ENCODE results near the gene PBX2. TPM values are rescaled to one million over a fixed set of nuclear protein-coding genes. Genes with fewer than 3 reads are reported as not detected.

Gene PBX2
- total RNA-seq, 4 donors from 2014 or later = 27.7 to 65.3 (median 34.6) TPM

DNA sequence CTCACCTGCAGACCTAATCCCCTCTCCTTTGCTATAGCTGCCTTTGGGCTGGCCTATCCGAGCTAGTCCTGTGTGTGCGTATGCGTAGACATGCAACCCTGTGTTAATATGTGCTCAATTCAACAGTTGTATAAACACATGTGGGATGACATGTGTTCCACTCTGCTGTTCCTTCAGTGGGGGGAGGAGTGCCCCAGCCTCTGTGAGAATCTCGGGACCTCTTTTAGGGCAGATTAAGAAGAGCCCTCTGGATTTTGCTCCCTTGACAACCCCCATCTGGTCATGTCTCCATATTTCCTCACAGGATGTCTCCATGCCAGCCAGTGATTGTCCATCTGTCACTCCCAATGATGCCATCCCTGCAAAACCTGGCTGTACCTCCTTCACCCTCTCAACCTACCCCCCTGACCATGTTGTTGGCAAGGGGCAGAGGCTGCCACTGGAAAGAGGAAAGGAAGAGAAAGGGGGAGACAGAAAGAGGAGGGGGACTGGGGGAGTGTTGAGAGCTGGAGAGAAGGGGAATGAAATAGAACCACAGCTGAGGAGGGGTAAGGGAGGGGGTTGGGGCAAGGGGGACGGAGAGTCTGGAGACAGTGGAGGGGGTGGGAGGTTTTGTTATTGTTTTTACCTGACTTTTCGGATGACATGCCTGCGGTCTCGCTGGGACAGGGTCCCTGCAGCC, 38.7 kb downstream of the PBX2 start:
- ATAC-seq (ENCODE audit: low FRiP score) (no peak), DNase-seq (ENCODE audit: low spot score) (no peak)
- TF ChIP-seq, protein P1, sequence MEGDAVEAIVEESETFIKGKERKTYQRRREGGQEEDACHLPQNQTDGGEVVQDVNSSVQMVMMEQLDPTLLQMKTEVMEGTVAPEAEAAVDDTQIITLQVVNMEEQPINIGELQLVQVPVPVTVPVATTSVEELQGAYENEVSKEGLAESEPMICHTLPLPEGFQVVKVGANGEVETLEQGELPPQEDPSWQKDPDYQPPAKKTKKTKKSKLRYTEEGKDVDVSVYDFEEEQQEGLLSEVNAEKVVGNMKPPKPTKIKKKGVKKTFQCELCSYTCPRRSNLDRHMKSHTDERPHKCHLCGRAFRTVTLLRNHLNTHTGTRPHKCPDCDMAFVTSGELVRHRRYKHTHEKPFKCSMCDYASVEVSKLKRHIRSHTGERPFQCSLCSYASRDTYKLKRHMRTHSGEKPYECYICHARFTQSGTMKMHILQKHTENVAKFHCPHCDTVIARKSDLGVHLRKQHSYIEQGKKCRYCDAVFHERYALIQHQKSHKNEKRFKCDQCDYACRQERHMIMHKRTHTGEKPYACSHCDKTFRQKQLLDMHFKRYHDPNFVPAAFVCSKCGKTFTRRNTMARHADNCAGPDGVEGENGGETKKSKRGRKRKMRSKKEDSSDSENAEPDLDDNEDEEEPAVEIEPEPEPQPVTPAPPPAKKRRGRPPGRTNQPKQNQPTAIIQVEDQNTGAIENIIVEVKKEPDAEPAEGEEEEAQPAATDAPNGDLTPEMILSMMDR (IDR thresholded peaks at IDR 0.05) = no peak

DNA sequence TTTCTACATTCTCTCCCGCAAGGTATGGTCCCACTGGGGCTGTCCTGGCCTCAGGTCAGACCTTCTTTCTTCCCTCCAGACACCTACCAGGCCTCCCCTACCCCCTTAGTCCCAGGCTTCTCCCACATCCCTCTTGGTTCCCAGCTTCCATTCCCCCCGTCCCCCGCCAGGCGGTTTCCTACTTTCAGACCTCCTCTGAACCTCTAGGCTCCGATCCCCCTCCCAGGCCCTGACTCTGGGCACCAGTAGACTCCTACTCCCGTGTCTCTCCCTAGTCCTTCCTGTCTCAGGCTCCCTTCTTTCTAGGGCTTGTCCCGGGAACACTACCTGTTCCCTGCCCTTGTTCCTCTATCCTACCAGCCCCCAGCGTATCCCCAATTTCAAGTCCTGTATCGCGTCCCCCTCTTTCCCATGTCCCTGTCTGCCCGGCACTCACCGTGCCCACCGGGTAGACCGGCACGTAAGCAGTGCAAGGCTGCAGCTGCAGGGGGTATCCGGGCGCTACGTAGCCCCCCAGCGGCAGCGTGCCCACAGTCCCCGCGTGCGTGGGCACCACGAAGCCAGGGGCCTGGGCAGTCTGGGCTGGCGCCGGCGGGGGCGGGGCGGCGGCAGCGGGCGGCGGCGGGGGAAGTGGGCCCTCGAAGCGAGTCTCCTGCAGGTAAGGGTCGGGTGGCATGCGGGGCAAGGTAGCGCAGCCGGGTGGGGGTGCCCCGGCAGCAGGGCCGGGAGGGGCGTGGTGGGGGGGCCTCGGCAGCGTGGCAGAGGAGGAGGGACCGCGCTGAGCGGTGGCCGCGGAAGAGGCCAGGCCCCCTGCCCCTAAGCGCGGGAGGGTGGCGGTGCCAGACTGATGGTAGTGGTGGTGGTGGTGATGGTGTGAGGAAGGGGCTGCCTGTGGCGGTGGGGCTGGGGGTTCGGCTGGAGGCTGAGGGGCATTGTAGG, 39.8 kb downstream of the PBX2 start:
- ATAC-seq (ENCODE audit: low FRiP score) (no peak), DNase-seq (ENCODE audit: low spot score) (no peak)
- TF ChIP-seq, protein P1 (IDR thresholded peaks at IDR 0.05) = no peak

DNA sequence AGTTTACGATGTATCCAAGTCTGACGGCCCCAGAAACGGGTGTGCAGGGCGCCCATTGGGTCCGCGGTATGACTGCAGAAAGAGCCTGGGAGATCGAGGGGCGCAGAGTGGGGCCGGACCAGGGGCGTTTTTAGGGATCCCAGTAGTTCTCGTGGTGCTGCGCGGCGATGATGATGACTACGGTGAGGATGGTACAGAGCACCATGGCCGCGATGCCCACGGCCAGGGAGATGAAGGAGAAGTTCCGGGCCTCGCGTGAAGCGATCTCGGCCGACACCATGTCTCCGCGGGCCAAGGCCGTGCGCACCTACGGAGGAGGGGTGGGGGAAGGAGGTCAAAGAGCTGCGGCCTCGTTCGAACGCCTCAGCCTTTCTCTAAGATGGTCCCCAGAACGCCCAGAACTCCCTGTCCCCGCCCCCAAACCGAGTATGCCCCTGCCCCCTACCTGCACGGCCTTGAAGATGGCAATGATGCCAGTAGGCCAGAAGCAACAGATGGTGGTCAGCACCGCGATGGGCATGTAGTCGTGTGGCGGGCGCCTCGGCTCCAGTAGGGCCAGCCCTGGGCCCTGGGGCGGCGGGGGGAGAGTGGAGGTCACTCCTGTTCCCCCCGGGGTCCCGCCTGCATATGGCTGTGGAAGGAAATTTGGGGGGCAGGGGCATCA, 40.8 kb downstream of the PBX2 start:
- DNase-seq (ENCODE audit: low spot score) (no peak), ATAC-seq (ENCODE audit: low FRiP score) (no peak)
- TF ChIP-seq, protein P1 (IDR thresholded peaks at IDR 0.05) = no peak

DNA sequence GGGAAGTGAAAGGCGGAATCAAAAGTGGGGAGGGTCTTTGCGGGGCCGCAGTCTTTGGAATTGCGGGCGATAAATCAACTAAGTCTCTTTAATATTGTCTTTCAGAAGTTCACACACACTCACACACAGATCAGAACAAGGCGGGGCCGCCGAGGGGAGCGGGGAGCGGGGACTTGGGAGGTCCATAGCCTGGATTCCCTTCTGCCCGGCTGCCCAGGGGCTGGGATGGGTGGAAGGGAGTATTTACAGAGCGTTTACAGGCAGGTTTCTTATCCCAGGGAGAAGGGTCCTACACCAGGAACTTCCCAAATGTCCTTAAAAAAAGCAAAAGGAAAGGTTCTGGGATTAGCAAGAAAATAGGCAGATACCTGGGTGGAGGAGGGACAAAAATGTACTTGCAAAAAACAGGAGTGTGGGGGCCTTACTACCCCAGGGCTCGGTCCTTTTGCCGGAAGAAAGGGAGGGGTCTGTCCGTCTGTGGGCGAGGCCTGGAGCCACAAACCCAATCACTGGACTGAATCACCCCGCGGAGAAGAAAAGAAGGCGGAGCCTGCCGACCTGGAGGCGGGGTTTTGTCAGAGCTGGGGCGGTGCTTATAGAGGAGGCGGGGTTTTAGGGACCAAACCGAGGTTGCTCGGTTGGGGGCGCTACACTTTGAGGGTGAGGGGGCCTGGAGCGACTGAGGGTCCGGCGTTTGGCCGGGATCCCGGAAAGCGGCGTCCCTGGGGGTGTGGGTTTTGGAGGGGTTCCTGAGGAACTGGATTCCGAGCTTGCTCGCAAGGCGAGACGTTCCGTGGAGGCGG, 41.5 kb downstream of the PBX2 start:
- DNase-seq (ENCODE audit: low spot score) = peak; percentile 46
- TF ChIP-seq, protein P1 (IDR thresholded peaks at IDR 0.05) = no peak
- peak; percentile 53 for ATAC-seq (ENCODE audit: low FRiP score)

DNA sequence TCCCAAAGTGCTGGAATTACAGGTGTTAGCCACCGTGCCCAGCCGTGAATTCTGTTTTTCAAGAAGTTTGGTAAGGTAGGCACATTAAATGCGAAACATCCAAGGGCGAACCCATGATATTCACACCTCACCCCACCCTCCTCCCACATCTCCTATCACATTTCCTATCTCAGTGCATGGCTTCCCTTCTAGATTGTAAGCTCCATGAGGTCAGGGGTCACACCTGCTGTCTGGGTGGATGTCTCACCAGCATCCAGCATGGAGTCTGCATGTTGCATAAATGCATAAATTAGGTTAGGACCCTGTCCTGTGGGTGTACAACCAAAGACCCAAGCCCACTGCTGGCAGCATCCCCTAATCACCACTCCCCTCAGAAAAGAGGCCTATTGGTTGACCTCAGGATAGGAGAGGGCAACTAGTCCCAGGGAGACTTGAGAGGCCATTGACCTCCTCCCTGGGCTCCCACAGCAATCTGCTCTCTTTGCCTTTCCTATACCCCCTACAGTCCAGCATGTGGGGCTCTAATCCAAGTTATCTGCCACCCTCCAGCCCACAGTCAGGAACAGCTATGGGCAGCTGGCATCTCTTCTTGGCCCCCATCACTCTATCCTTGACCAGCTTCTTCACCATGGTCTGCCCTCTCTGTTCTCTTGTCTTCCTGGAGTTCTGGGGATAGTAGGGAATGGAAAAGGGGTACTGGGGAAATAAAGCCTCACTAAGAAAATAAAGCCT, 42.4 kb downstream of the PBX2 start:
- ATAC-seq (ENCODE audit: low FRiP score) = no peak
- DNase-seq (ENCODE audit: low spot score) = no peak
- TF ChIP-seq, protein P1 (IDR thresholded peaks at IDR 0.05) = no peak

DNA sequence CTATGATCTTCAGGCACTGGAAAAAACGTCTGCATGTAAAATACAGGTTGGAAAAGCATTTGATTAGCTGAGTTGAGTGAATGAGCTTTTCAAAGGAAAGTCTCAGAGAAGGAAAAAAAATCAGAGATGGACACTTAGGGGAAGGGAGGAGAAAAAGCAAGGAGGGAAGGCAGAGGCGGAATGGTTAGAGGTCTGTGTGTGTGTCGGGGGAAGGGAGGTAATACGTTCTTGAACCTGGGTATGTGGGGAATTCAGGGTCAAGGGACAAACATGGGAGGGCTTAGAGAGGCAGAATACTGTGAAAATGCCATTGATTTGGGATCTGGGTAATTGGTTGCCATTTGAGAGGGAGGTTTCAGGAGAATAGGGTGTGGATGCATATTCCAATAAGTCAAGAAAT, 43.3 kb downstream of the PBX2 start:
- ATAC-seq (ENCODE audit: low FRiP score) = no peak
- TF ChIP-seq, protein P1 (IDR thresholded peaks at IDR 0.05) = no peak
- DNase-seq (ENCODE audit: low spot score) = no peak
